HG03103 (cell line): Measurements from ENCODE around the gene SEC14L6.
"Not testable (repeated sequence)": the region's sequence is repeated elsewhere in the genome, so short reads cannot be mapped to it uniquely, and the experiment has no call there.

Experiments used
- ATAC-seq: cut with Tn5 transposase; IDR thresholded peaks from one replicate; pipeline ENCODE4 v1.9.1; 2021; ENCODE audit warnings: low read depth; ENCODE audit not compliant: unreplicated experiment

Gene SEC14L6

DNA sequence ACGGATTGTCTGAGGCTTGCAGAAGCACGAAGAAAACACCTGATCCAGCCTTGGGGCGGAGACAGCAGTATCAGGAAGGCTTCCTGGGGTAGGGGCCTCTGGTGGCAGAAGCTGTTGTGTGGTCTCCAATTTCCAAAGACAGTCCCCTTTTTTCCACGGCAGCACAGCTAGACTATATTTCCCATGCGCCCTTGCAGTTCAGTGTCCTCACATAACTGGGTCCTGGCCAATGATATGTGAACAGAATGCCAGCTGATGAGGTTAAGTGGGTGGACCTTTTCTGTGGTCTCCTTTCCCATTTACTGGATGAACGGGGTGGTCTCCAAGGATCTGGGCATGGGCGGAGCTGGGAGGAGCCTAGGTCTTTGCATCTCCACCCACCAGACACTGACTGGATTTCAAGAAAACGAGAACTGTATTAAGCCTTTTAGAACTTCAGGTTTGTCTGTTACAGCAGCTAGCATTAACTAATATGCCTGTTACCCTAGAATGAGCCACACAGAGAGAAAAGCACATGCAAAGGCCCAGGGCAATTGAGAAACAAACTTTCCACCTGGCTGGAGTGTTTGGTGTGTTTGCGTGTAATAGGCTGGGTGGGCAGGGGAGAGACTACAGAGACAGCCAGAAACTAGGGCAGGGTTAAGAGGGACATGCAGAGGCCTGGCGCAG, 21.7 kb upstream of the SEC14L6 start:
- no peak for ATAC-seq

DNA sequence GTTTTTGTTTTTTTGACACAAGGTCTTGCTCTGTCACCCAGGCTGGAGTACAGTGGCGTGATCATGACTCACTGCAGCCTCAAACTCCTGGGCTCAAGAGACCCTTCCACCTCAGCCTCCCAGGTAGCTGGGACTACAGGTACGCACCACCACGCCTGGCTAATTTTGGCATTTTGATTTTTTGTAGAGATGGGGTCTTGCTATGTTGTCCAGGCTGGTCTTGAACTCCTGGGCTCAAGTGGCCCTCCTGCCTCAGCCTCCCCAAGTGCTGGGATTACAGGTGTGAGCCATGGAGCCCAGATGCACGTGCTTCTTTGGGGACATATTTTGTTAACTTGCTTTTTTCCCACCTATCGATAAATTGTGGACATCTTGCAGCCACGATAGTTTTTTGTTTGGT, 20.7 kb upstream of the SEC14L6 start:
- not testable (repeated sequence) for ATAC-seq

- ATAC-seq, result no peak
These were observed 19.6 kb upstream of the SEC14L6 start for GRCh38 chr22:30566125-30566524.

DNA sequence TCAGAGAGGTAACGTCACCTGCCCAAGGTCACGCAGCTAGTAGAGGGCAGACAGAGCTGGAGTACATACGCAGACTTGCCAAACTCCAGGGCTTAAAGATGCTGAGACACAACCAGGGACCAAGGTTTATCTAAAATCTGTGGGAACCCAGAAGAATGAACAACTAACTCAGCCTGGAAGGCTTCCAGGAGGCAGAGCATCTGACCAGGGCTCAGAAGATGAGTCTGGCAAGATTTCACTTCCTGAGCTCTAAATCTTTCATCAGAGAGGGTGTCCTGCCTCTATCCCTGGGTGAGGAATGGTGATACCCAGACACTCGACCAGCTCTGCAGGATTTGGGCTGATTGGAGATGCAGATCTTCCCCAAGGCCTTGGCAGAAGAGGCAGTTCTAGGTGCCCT, 18.8 kb upstream of the SEC14L6 start:
- no peak for ATAC-seq

GRCh38 chr22:30564761-30565119, 18.2 kb upstream of the SEC14L6 start:
- no peak for ATAC-seq

- no peak for ATAC-seq
These were observed 17.7 kb upstream of the SEC14L6 start for GRCh38 chr22:30564045-30564760.

- no peak for ATAC-seq
These were observed 15.8 kb upstream of the SEC14L6 start for GRCh38 chr22:30562366-30562765.

GRCh38 chr22:30561402-30562189, 15.1 kb upstream of the SEC14L6 start:
- ATAC-seq, result no peak

DNA sequence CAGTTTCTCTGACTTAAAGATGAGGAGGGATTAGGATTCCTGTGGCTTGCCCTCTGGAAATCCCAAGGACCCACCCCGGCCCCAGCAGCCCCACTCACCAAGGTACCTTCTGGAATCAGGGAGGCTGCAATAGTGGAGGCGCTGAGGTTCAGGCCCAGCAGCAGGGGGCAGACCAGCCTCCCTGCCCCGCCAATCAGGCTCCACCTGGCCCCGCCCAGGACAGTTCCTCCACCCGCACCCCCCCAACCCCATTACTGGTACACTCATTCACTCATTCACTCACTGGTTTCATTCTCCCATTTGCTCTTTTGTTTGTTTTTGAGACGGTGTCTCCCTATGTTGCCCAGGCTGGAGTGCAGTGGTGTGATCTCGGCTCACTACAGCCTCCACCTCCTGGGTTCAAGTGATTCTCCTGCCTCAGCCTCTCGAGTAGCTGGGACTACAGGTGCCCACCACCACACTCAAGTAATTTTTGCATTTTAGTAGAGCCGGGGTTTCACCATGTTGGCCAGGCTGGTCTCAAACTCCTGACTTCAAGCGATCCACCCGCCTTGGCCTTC, 14.2 kb upstream of the SEC14L6 start:
- not testable (repeated sequence) for ATAC-seq

DNA sequence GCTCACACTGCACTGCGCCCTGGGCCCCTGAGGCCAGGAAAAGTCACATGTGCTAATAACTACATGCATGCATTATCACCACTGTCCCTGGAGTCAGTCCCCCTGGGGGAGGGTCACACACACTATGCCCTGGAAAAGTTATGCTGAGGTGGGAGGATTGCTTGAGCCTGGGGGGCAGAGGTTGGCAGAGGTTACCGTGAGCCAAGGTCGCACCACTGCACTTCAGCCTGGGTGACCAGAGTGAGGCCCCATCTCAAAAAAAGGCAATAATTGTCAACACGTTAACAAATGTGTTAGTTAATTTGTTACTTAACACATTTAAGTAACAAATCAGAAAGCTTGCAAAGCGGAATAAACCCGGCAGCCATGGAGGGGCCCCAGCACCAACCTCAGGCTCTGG, 13.3 kb upstream of the SEC14L6 start:
- ATAC-seq, result no peak

DNA sequence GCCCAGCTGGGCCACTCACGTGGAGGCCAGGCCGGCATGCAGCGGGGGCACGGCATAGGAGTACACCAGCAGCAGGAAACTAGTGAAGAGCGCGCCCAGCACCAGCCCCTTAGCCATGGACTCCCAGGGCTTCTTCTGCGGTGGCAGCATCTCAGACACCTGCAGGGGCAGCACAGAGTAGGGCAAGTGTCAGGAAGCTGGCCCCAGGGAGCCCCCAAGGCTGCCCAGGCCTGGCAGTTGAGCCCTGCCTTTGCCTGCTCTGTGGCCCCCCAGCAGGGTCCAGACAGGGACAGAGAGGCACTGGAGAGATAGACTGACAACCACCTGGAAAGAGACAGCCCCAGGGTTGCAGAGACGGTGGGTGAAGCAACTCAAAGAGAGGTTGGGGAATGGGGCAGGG, 10.7 kb upstream of the SEC14L6 start:
- ATAC-seq, result no peak

DNA sequence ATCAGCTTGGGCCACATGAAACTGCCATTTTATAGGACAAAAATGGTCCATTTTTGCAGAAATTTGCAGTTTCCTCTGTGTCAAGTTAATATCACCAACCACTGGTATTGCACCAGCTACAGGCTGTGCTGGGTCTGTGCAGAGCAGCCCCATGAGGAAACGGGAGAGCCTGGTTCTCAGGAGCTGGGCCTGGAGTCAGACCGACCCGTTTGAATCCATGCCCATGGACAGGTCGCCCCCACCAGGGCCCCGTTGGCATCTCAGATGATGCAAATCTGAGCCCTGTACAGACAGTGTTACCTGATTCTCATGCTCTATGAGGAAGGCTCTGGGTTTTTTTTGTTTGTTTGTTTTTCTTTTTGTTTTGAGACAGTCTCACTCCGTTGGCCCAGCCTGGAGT, 9.8 kb upstream of the SEC14L6 start:
- ATAC-seq, result no peak

- no peak for ATAC-seq
These were observed 9.0 kb upstream of the SEC14L6 start for GRCh38 chr22:30555282-30556210.

DNA sequence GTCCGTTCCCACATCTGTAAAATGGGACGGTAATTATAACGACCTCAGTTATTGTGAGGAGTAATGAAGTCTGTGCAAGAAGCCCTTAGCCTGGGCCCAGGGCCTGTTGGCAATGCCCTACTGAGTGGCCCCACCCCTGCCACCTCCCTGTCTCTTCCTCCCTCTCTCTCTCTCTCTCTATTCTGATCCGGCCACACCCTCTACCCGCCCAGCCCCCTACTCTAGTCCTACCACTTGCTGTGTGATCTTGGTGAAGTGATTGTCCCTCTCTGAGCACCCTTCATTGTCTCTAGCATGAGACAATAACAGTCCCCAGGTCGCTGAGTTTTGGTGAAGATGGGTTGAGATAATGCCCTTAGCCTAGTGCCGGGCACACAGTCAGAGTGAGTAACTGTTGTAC, 7.4 kb upstream of the SEC14L6 start:
- no peak for ATAC-seq

GRCh38 chr22:30552719-30553118, 6.2 kb upstream of the SEC14L6 start:
- no peak for ATAC-seq

DNA sequence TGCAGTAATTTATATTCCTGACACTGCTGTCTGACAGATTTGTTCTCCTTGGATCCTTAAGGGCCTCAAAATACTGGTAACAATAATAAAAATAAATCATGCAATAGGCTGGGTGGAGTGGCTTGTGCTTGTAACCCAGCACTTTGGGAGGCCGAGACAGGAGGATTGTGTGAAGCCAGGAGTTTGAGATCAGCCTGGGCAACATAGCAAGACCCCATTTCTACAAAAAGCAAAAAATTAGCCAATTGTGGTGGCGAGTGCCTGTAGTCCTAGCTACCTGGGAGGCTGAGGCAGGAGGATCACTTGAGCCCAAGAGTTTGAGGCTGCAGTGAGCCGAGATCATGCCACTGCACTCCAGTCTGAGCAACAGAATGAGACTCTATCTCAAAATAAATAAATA, 5.3 kb upstream of the SEC14L6 start:
- not testable (repeated sequence) for ATAC-seq

DNA sequence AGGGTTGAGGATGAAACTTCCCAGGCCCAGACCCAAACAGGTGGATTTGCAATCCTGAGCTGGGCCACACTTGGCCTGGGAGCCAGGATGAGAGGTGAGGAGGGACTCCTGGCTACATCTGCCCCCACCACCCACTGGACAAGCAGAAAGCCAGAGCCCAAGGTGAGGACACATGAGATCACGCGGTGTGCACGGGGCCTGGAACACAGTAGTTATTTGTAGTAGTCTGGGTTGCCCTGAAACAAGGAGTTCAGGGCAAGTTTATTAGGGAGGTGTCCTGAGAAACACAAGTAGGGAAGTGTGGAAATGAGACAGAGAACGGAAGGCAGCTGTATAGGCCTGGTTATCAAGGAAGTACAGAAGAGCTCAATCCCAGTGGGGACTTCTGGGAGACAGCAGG, 647 bp upstream of the SEC14L6 start:
- ATAC-seq, result no peak

- ATAC-seq, result no peak
These were observed 3.7 kb downstream of the SEC14L6 start for GRCh38 chr22:30542811-30543188.

- no peak for ATAC-seq
These were observed 4.4 kb downstream of the SEC14L6 start for GRCh38 chr22:30541961-30542810.
